ENCODE data around the gene IL20RB.

GRCh38 chr3:137047240-137047639, 89.5 kb downstream of the IL20RB start:
- TF ChIP-seq SP1 (IDR thresholded peaks at IDR 0.05) (no peak), CTBP1 (IDR thresholded peaks at IDR 0.05; ENCODE audit: borderline replicate concordance) (no peak), FOXK2 (IDR thresholded peaks at IDR 0.05) (no peak), FOXM1 (IDR thresholded peaks at IDR 0.05; ENCODE audit: borderline replicate concordance) (no peak), SUZ12 (IDR thresholded peaks at IDR 0.05) (no peak), LEF1 (IDR thresholded peaks at IDR 0.05; ENCODE audit: borderline replicate concordance) (no peak), NFRKB (IDR thresholded peaks at IDR 0.05) (no peak), TARDBP (IDR thresholded peaks at IDR 0.05) (no peak), FOXA1 (IDR thresholded peaks at IDR 0.05) (no peak)
